Ovary (tissue), 9 donors: Measurements from ENCODE around the gene WDR90. TPM values are rescaled to one million over a fixed set of nuclear protein-coding genes. Genes with fewer than 3 reads are reported as not detected.
A peak's percentile ranks its signal among the peaks of the same experiment; 100 is the strongest.

Source experiments
- DNase-seq, 5 donors: peaks; one replicate each; pipeline ENCODE4 v3.0.0-alpha.2; 2019 to 2020
- H3K27ac ChIP-seq, 2 donors: fragments of 200-600 bp; one replicate each; pipeline versions ENCODE4 v1.5.1 to v1.8.0; 2019 to 2022
- H3K27me3 ChIP-seq: fragments of 200-600 bp; one replicate; pipeline ENCODE4 v1.8.0; 2022
- H3K36me3 ChIP-seq: fragments of 200-600 bp; sonication (generic); one replicate; pipeline ENCODE4 v1.5.1; 2019
- H3K4me1 ChIP-seq: one replicate; pipeline ENCODE4 v1.8.1; 2013; ENCODE audit warnings: mild to moderate bottlenecking, moderate library complexity; ENCODE audit not compliant: insufficient read depth
- H3K4me3 ChIP-seq: fragments of 200-600 bp; sonication (generic); one replicate; pipeline ENCODE4 v1.5.1; 2017
- H3K9me3 ChIP-seq, 2 donors: fragments of 200-600 bp in 1 of 2; sonication (generic) in 1 of 2; one replicate each; pipeline versions ENCODE4 v1.5.1 to v1.8.1; 2013 to 2019; ENCODE audit warnings: mild to moderate bottlenecking in 1 of 2, moderate library complexity in 1 of 2
- EP300 ChIP-seq: sonication (generic); formaldehyde crosslinking; IDR thresholded peaks from one replicate; pipeline ENCODE4 v1.6.1; 2017; ENCODE audit warnings: antibody characterized with exemption
- POLR2A ChIP-seq: fragments of 450-650 bp; IDR thresholded peaks from one replicate; pipeline ENCODE4 v1.6.1; 2017; ENCODE audit warnings: antibody characterized with exemption, mild to moderate bottlenecking, moderate library complexity
- WGBS, 3 donors: extraction: QIAGEN DNeasy Blood & Tissue Kit in 1 of 3; methylation state at CpG; one replicate each; pipeline versions ENCODE4 v1.1.5 to v1.1.7; 2013 to 2017; 5-methylcytosine and 5-hydroxymethylcytosine counted together
- intact Hi-C, 4 donors: fragments of 100-400 bp; cut with DNase I; formaldehyde crosslinking; loops; one replicate each; pipeline versions ENCODE4 v1.11.0 to v1.15.1; 2022 to 2023
- polyA plus RNA-seq, 2 donors: library from polyadenylated mRNA; stranded (reverse); fragments of 200-250 nt in 1 of 2; fragments of 350-450 nt in 1 of 2; fragmentation: Illumina TruSeq in 1 of 2; extraction: RNeasy Lipid Tissue Mini Kit (QIAGEN cat#74804) in 1 of 2; gene quantifications; one replicate each; pipeline ENCODE4 v1.2.3, GENCODE V29; 2013 to 2014
- total RNA-seq, 7 donors: library from RNA; depleted of rRNA in 2 of 7; stranded (reverse); fragments of >200 nt in 2 of 7; fragmentation: NEBNext Ultra II Directional in 3 of 7; extraction: Animal tissue kit (Norgen Biotek cat#: 25700) in 3 of 7; gene quantifications; one replicate each; pipeline versions ENCODE4 v1.1.0 to v1.2.4, GENCODE V29; 2016 to 2023
- TF ChIP-seq, protein P1 (sequence below), 3 donors: fragments of 450-650 bp in 2 of 3; fragments of 200-600 bp in 1 of 3; IDR thresholded peaks; one replicate each; pipeline versions ENCODE4 v1.5.1 to v1.8.0; 2016 to 2022; ENCODE audit warnings: antibody characterized with exemption in 3 of 3, mild to moderate bottlenecking in 1 of 3
- donor health status: DM: no; HTN: no; CAD: no; lungs with moderate emphysema.
- donor health status: DM: no; HTN: no; CAD: no.
- donor health status: Bipolar disorder and iron deficiency.
- donor health status: DM: yes; HTN: yes; CAD: no.
- donor health status: DM: no; HTN: no; CAD: no.
- donor health status: DM: yes; HTN: yes; CAD: no.

Gene WDR90
- total and polyA plus RNA-seq, 9 donors, result 1.4 to 58.2 (median 37.1) TPM

- no peaks in the 10 kb centered on the region for H3K9me3 ChIP-seq
- H3K27me3 ChIP-seq, result no peaks in the 10 kb centered on the region
- no peak overlapping the region for H3K27ac ChIP-seq
- TF ChIP-seq, protein P1, sequence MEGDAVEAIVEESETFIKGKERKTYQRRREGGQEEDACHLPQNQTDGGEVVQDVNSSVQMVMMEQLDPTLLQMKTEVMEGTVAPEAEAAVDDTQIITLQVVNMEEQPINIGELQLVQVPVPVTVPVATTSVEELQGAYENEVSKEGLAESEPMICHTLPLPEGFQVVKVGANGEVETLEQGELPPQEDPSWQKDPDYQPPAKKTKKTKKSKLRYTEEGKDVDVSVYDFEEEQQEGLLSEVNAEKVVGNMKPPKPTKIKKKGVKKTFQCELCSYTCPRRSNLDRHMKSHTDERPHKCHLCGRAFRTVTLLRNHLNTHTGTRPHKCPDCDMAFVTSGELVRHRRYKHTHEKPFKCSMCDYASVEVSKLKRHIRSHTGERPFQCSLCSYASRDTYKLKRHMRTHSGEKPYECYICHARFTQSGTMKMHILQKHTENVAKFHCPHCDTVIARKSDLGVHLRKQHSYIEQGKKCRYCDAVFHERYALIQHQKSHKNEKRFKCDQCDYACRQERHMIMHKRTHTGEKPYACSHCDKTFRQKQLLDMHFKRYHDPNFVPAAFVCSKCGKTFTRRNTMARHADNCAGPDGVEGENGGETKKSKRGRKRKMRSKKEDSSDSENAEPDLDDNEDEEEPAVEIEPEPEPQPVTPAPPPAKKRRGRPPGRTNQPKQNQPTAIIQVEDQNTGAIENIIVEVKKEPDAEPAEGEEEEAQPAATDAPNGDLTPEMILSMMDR (IDR thresholded peaks at IDR 0.05), result no peak
- TF ChIP-seq EP300, result no peak
- no peak for TF ChIP-seq POLR2A
- WGBS, 3 donors, result 78 to 85% (median 81%) methylated on average over 19 to 20 of the region's 20 CpGs
- no peak overlapping the region for H3K4me3 ChIP-seq
- H3K36me3 ChIP-seq, result no peaks in the 10 kb centered on the region
- intact Hi-C loops, result loop anchor here in 3 of 4 donors (5.0 to 10.0 kb wide), 4 partner anchors 72 to 275 kb away; partner anchors contain the start of gene PGAP6 (in 2 of the 3)
- H3K4me1 ChIP-seq, result peaks cover 5% of the 10 kb centered on the region
- no peak for DNase-seq
Observed at GRCh38 chr16:659618-660017, 10.5 kb downstream of the WDR90 start.

GRCh38 chr16:660132-660458, 10.9 kb downstream of the WDR90 start:
- Histone ChIP-seq H3K9me3 (no peaks in the 10 kb centered on the region), H3K27ac (peak overlapping the region; percentile 66 to 74), H3K4me3 (no peak overlapping the region), H3K36me3 (no peaks in the 10 kb centered on the region), H3K4me1 (peaks cover 5% of the 10 kb centered on the region), H3K27me3 (no peaks in the 10 kb centered on the region)
- intact Hi-C loops, result loop anchor here in 2 of 4 donors (5.0 to 10.0 kb wide), 3 partner anchors 78 to 275 kb away; partner anchors contain the start of gene PGAP6 (in 1 of the 2)
- DNase-seq, result peak in 1 of 5 donors; percentile 58
- TF ChIP-seq EP300, result no peak
- TF ChIP-seq POLR2A, result no peak
- TF ChIP-seq, protein P1 (IDR thresholded peaks at IDR 0.05), result no peak
- whole genome bisulfite sequencing, 3 donors, result 53 to 62% (median 58%) methylated on average over 6 of the region's 6 CpGs

- H3K27ac ChIP-seq, result peak overlapping the region; percentile 66 to 74
- WGBS, 3 donors, result 6 to 28% (median 8%) methylated on average over 28 to 41 of the region's 43 CpGs
- no peak overlapping the region for H3K4me3 ChIP-seq
- H3K27me3 ChIP-seq, result no peaks in the 10 kb centered on the region
- DNase-seq, result peak; percentile 88 to 95 (median 91)
- intact Hi-C loops, result loop anchor here in 2 of 4 donors (5.0 to 10.0 kb wide), 3 partner anchors 78 to 276 kb away; partner anchors contain the start of gene PGAP6 (in 1 of the 2)
- H3K9me3 ChIP-seq, result no peaks in the 10 kb centered on the region
- H3K4me1 ChIP-seq, result peaks cover 5% of the 10 kb centered on the region
- no peak for TF ChIP-seq POLR2A
- TF ChIP-seq, protein P1 (IDR thresholded peaks at IDR 0.05), result peak; percentile 35 to 75 (median 73)
- H3K36me3 ChIP-seq, result no peaks in the 10 kb centered on the region
Observed at GRCh38 chr16:660459-661183, 11.5 kb downstream of the WDR90 start.

GRCh38 chr16:661184-661821, 12.1 kb downstream of the WDR90 start:
- no peak overlapping the region for H3K4me3 ChIP-seq
- DNase-seq, result peak in 1 of 5 donors; percentile 60
- H3K27me3 ChIP-seq, result no peaks in the 10 kb centered on the region
- 46 to 51% (median 48%) methylated on average over 29 to 35 of the region's 35 CpGs for WGBS, 3 donors
- no peak overlapping the region for H3K27ac ChIP-seq
- peaks cover 5% of the 10 kb centered on the region for H3K4me1 ChIP-seq
- intact Hi-C loops, result loop anchor here in 2 of 4 donors (5.0 to 10.0 kb wide), 3 partner anchors 79 to 277 kb away; partner anchors contain the start of gene PGAP6 (in 1 of the 2)
- no peak for TF ChIP-seq EP300
- TF ChIP-seq POLR2A, result no peak
- TF ChIP-seq, protein P1 (IDR thresholded peaks at IDR 0.05), result peak in 1 of 3 donors; percentile 62
- no peaks in the 10 kb centered on the region for H3K36me3 ChIP-seq
- no peaks in the 10 kb centered on the region for H3K9me3 ChIP-seq
